Epidermal melanocyte (primary cell): ENCODE measurements around the gene SLC25A12.

Source experiments
- DNase-seq: peaks from one replicate; pipeline ENCODE4 v3.0.0; 2011; ENCODE audit warnings: low spot score; ENCODE audit not compliant: insufficient read length

Gene SLC25A12

GRCh38 chr2:171889333-171889732 lies 4.7 kb downstream of the SLC25A12 start:
- no peak for DNase-seq

GRCh38 chr2:171883275-171883893 lies 10.7 kb downstream of the SLC25A12 start:
- DNase-seq: no peak

- no peak for DNase-seq
Measured at GRCh38 chr2:171882089-171882769, 11.8 kb downstream of the SLC25A12 start.

- DNase-seq: no peak
Measured at GRCh38 chr2:171880774-171881173, 13.3 kb downstream of the SLC25A12 start.

- DNase-seq: no peak
Measured at GRCh38 chr2:171879865-171880264, 14.2 kb downstream of the SLC25A12 start.

GRCh38 chr2:171878481-171878993 lies 15.5 kb downstream of the SLC25A12 start:
- DNase-seq: no peak

GRCh38 chr2:171874963-171875362 lies 19.1 kb downstream of the SLC25A12 start:
- DNase-seq: no peak

GRCh38 chr2:171874517-171874916 lies 19.5 kb downstream of the SLC25A12 start:
- DNase-seq: no peak

- no peak for DNase-seq
Measured at GRCh38 chr2:171864357-171864985, 29.6 kb downstream of the SLC25A12 start.

- DNase-seq: no peak
Measured at GRCh38 chr2:171862501-171862900, 31.5 kb downstream of the SLC25A12 start.

GRCh38 chr2:171858397-171858958 lies 35.6 kb downstream of the SLC25A12 start:
- DNase-seq: no peak

- no peak for DNase-seq
Measured at GRCh38 chr2:171855401-171855800, 38.6 kb downstream of the SLC25A12 start.

- no peak for DNase-seq
Measured at GRCh38 chr2:171852366-171852888, 41.6 kb downstream of the SLC25A12 start.

GRCh38 chr2:171847627-171848026 lies 46.4 kb downstream of the SLC25A12 start:
- DNase-seq: no peak

- no peak for DNase-seq
Measured at GRCh38 chr2:171846894-171847293, 47.1 kb downstream of the SLC25A12 start.

GRCh38 chr2:171841996-171842395 lies 52.0 kb downstream of the SLC25A12 start:
- no peak for DNase-seq

GRCh38 chr2:171837736-171838135 lies 56.3 kb downstream of the SLC25A12 start:
- DNase-seq: no peak

- no peak for DNase-seq
Measured at GRCh38 chr2:171836146-171836910, 57.7 kb downstream of the SLC25A12 start.

GRCh38 chr2:171835386-171835785 lies 58.7 kb downstream of the SLC25A12 start:
- DNase-seq: no peak

- no peak for DNase-seq
Measured at GRCh38 chr2:171834286-171834685, 59.8 kb downstream of the SLC25A12 start.

- DNase-seq: no peak
Measured at GRCh38 chr2:171832489-171832888, 61.6 kb downstream of the SLC25A12 start.
